GM18858 (cell line): ENCODE data around the gene LOXL3.
A peak's percentile ranks its signal among the peaks of the same experiment; 100 is the strongest.

ENCODE experiments used
- ATAC-seq: cut with Tn5 transposase; IDR thresholded peaks from one replicate; pipeline ENCODE4 v1.9.1; 2021; ENCODE audit not compliant: unreplicated experiment

The LOXL3 gene

DNA sequence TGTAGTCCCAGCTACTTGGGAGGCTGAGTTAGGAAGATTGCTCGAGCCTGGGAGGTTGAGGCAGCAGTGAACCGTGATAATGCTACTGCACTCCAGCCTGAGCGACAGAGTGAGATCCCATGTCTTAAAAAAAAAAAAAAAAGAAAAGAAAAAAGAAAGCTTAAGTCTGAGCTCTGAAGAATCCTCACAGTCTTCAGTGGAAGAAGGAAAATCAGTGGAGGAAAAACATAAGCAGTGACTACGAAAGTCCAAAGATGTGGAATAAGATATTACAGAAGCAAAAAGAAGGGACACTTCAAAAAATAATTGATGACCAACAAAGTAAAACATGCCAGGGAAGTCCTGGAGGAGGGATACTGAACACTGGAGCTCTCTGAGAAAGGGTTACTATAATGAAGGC is 43.5 kb downstream of the LOXL3 start:
- ATAC-seq, result no peak

DNA sequence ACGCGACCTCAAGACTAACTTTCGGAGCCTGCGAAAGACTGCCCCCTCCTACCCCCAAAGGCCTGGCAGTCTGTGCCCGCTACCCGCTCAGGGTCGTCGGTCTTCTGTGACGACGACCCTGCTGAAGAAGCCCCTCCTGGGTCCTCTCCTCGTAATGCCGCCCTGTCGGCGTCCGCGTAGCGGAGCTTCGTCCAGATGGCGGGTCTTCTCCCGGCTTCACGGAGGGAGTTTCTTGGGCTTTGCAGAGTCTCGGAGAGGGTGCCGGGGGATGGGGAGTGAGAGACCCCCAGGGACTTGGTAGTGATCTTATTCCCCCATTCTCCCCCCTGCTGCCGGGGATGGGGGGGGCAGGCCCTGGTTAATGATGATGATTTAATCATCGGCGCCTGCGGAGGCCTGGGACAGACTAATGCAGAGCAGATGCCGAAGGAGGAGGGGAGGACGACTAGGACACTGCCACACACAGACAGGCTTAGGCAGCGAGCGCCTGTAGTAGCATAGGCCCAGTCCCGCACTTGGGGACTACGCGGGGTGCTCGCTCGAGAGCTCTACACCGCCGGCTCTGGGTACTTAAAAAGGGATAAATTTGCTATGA is 45.7 kb downstream of the LOXL3 start:
- no peak for ATAC-seq

GRCh38 chr2:74507145-74507925 is 46.4 kb downstream of the LOXL3 start, which contains the start of gene PCGF1:
Gene PCGF1 (minus strand): TSS chr2:74507695. CDS start chr2:74507668, 27 bp downstream.
- ATAC-seq, result peak; percentile 89

- ATAC-seq, result no peak
Measured at GRCh38 chr2:74505448-74506246, 48.1 kb downstream of the LOXL3 start.

DNA sequence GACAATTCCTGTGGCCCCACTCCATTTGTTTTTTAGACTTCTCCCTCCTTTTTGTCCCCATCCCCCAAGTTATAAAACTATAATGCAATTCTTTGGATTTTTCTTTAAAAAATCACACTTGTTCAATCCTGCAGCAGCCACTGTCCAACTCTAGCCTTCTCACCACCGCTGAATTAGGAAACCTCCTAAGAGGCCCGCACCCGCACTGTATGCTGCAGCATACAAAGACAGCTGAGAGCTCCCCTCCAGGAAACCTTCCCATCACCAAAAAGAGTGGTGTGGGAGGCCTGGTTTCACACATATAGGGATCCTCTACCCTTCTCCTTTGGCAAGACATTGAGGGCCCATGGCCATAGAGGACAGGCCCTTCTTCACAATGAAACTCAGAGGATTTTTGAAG is 49.2 kb downstream of the LOXL3 start:
- no peak for ATAC-seq

DNA sequence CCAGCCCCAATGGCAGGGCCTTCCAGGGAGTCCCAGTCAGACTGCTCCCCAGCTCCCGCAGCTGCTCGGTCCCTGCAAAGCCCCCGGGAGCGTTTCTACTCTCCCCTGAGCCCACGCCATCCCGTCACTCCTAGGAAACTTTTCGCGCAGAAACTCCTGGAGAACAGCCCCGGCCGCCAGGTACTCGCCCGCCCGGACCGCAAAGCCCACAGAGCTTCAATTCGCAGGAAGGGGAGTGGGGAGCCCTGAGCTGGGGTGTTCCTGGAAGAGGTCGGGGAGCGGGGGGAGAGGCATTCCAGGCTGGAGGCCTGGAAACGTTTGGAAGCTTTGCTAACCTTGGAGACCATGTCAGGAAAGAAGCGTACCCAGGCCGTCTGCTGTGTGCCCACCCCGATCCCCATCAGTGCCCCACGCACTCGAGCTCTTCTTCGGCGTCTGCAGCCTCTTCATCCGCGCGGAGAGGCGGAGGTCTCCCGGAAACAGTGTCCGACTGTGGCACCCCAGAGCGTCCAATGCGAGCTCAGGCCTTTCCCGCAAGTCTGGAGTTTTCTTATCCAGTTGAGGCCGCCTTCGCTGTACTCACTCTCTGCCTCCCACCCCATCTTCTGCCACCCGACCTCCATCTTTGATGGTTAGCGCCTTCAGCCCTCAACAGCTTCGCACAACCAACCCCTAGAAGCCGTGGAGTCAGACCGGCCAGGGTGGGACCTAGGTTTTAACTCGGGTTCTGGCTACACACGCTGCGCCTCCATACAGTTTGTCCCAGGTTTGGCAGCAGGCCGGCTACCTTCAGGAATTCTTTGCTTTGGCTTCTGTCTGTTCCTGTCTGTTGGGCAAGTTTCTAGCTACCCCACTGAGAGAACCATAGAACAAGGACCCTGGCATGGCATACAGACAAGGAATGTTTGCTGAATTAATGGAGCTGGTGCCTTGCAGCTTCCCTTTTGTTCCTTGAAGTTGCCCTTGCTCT is 50.0 kb downstream of the LOXL3 start:
- no peak for ATAC-seq

DNA sequence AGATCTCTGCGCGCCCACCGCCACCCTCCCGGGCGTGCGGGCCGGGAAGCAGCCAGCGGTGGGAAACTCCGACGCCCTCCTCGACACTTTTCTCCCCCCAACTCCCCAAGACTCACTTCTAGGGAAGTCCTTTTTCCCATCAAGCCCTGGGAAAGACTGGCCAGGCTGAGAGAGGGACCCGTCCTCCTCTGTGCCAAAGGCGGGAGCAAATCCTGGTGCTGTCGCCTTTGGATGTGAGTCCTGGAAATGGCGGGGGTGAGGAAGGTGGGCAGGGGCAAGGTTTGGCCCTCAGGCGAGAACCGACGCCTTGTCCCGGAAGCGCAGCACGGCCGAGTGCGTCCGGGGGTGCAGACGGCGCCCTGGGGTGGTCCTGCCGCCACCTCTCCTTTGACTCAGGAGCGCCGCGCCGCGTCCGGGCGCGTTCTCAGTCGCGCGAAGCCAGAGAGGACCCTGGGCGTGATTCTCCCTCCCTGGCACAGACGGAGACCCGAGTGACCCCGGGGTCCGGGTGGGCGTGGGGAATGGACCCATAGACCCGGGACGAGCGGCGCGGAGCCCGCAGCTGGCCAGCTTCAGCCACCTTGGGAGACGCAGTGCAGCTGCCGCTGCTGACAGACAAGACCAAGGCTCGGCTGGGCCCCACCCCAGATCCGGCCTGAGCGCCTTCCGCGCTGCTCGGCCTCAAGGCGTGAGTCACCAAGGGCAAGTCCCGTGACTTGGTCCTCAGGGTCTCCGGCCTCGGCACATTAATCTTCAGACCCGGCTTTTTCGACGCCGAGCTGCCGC is 50.8 kb downstream of the LOXL3 start:
- ATAC-seq, result no peak

GRCh38 chr2:74502147-74502719 is 51.5 kb downstream of the LOXL3 start:
- ATAC-seq, result no peak

- no peak for ATAC-seq
Measured at GRCh38 chr2:74501335-74502071, 52.2 kb downstream of the LOXL3 start.

DNA sequence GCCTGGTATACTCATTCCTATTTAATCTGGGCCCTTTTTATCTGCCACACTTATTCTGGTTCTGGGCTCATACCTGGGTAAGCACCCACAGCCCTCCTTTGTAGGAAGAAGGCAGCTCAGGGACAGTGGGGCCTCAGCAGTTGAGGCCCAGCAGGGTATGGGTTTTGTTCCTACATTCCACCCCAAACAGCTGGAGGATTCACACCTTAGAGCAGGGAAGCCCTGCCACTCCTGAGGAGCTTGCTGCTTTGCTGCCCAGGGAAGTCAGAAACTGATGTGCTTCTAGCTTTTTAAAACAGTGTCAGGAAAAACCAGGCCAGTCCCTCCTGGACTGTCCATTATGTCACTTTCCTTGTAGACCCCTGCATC is 53.2 kb downstream of the LOXL3 start:
- no peak for ATAC-seq

GRCh38 chr2:74499940-74500577 is 53.7 kb downstream of the LOXL3 start:
- ATAC-seq, result no peak

- no peak for ATAC-seq
Measured at GRCh38 chr2:74499267-74499939, 54.3 kb downstream of the LOXL3 start, which contains the start of gene LBX2. Gene LBX2 (minus strand): TSS chr2:74499603. CDS start chr2:74499537, 66 bp downstream.

DNA sequence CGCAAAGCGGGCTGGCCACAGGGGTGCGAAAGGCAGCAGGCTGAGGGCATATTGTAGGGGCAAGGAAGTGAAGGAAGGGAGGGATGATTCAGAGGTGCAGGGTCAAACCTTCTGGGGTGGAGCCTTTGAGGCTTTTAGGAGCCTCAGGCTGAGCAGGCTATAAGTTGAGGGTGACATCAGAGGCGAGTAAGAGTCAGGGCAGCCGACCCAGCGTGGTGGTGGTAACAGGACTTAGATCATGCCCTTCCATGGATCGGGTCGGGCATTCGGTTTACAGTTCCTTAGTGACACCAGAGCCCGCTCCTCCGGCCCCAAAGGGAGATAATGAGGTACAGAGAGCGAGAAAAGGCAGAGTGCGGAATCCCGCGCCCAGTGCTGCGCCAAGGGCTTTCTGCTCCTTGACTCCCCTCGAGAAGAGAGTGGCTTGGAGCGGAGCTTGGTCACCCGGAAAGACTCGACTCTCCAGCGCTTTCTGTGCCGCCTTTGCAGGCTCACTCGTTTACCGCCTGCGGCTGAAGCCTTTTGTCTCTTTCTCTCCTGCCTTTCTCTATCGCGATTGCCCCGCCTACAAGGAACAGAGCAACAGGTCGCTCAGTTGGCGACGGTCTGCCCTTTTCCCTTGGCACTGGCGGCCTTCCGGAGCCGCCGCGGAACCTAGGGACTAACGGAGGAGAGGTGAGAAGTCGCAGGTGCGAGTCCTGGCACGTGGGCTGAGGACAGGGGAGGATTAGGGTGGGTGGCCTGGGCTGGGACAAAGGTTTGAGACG is 55.1 kb downstream of the LOXL3 start:
- ATAC-seq, result no peak

- ATAC-seq, result no peak
Measured at GRCh38 chr2:74497777-74498499, 55.8 kb downstream of the LOXL3 start.

DNA sequence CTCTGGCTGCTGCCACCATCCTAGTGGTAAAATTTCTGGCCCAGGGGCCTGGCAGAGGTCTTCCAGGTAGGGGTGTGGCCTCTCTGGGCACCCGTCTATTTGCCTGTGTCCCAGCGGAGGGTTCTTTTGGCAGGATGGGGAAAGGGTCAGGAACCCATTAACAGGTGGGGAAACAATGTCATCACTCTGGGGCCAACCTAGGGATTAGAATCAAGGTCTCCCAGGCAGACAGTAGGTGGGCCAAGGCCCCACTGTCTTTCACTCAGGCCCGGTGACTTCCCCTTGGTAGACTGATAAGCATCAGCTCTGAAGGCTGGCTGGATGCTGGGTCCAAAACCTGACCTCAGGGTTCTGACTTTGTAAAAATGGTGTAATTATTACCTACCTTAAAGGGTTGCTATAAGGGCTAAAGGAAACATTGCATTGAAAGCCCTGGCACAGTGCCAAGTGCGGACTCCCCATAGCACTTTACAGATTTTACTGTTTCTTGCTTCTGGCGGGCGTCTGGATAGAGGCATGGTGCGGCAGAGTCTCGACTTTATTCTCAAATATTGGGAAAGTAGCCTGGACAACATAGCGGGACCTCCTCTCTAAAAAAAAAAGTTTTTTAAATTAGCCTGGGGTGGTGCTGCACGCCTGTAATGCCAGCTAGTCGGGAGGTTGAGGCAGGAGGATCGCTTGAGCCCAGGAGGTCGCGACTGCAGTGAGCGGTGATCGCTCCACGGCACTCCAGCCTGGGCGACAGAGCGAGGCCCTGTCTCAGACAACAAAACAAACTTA is 56.6 kb downstream of the LOXL3 start:
- ATAC-seq, result no peak

- ATAC-seq, result no peak
Measured at GRCh38 chr2:74495440-74495839, 58.3 kb downstream of the LOXL3 start.
